Stomach (tissue), 4 donors: Measurements from ENCODE around the gene SIM2.

ENCODE experiments used
- CTCF ChIP-seq, 7 experiments: fragments of 450-650 bp in 4 of 7; fragments of 200-600 bp in 3 of 7; sonication (generic) in 3 of 7; IDR thresholded peaks; one replicate each; pipeline ENCODE4 v1.5.1; 2016 to 2019; ENCODE audit warnings: antibody characterized with exemption in 7 of 7, control low read depth in 2 of 7, mild to moderate bottlenecking in 1 of 7
- EP300 ChIP-seq: sonication (generic); formaldehyde crosslinking; IDR thresholded peaks from one replicate; pipeline ENCODE4 v1.6.1; 2017; ENCODE audit warnings: antibody characterized with exemption
- POLR2A ChIP-seq, 4 donors: fragments of 450-650 bp; IDR thresholded peaks; one replicate each; pipeline ENCODE4 v1.6.1; 2016; ENCODE audit warnings: antibody characterized with exemption in 4 of 4, control low read depth in 2 of 4, mild to moderate bottlenecking in 1 of 4, moderate library complexity in 1 of 4
- POLR2AphosphoS5 ChIP-seq, 3 donors: sonication (generic); formaldehyde crosslinking; IDR thresholded peaks; one replicate each; pipeline ENCODE4 v1.6.1; 2016; ENCODE audit warnings: antibody characterized with exemption in 3 of 3

DNA sequence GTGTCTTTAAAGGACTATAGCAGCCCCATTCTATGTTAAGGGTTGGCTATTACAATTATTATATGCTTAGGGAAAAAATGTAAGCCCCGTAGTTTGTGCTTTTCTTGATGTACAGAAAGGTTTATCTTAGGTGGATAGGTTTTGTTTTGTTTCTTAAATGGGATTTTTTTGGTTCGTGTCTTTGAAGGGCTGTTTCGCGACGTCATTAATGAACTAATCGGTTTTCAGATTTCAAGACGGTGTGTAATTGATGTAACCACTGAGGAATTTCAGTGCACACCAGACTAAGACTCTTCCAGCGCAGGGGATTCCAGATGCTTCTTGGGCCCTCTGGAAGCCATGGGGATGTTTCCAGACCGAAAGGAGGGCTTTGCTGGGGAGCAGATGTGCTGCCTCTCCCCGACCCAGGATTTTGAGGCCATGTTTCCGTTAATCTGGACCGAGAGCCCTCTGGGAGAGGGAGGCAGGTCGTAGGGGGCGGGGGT, 4.8 kb upstream of the SIM2 start:
- TF ChIP-seq POLR2A (IDR thresholded peaks at IDR 0.05) (no peak), CTCF (IDR thresholded peaks at IDR 0.05) (no peak), POLR2AphosphoS5 (IDR thresholded peaks at IDR 0.05) (no peak), EP300 (no peak)
